IMR-90 (cell line): ENCODE results near the gene EYS. TPM values are rescaled to one million over a fixed set of nuclear protein-coding genes. Genes with fewer than 3 reads are reported as not detected.

Experiments
- ATAC-seq: fragments of 200-7000 bp; cut with Tn5 transposase; 2 replicates; pipeline ENCODE4 v1.9.1; 2020; ENCODE audit warnings: low read depth, mild to moderate bottlenecking, moderate library complexity
- BruUV-seq: library from RNA; stranded (reverse); fragments of 400-500 nt; replicated peaks from 2 replicates; lab custom pipeline; 2021; lab: Mats Ljungman, UMichigan
- CTCF ChIA-PET: fragments of 300-600 bp; formaldehyde crosslinking; extraction: SDS; loops from one replicate; lab custom pipeline; 2021; ENCODE audit warnings: antibody characterized with exemption; lab: Yijun Ruan, JAX
- POLR2A ChIA-PET: fragments of 300-600 bp; sonication (Branson Sonifier 250); formaldehyde crosslinking; loops from one replicate; lab custom pipeline; 2022; ENCODE audit warnings: antibody characterized with exemption; ENCODE audit not compliant: unreplicated experiment; lab: Charles Lee
- DNase-seq: peaks from one replicate; pipeline ENCODE4 v3.0.0; 2013
- H2AFZ ChIP-seq: replicated peaks from 2 replicates; pipeline ENCODE3; 2013; ENCODE audit warnings: low read length, mild to moderate bottlenecking; ENCODE audit not compliant: poor library complexity
- H2AK5ac ChIP-seq: 2 replicates; pipeline ENCODE4 v1.6.1; 2013; ENCODE audit warnings: low read depth, low read length, inconsistent platforms
- H2AK9ac ChIP-seq: replicated peaks from 2 replicates; pipeline ENCODE3; 2013; ENCODE audit warnings: mild to moderate bottlenecking, low read depth, low read length, moderate library complexity; ENCODE audit not compliant: poor library complexity
- H2BK120ac ChIP-seq: 2 replicates; pipeline ENCODE4 v1.6.1; 2013; ENCODE audit warnings: low read depth, low read length, inconsistent platforms
- H2BK15ac ChIP-seq: 3 replicates; pipeline ENCODE4 v1.6.1; 2013; ENCODE audit warnings: low read depth, low read length, inconsistent platforms
- H2BK20ac ChIP-seq: 2 replicates; pipeline ENCODE4 v1.6.1; 2013; ENCODE audit warnings: low read depth, mild to moderate bottlenecking, inconsistent platforms, low read length, moderate library complexity
- H2BK5ac ChIP-seq: 2 replicates; pipeline ENCODE4 v1.6.1; 2013; ENCODE audit warnings: mild to moderate bottlenecking, low read depth, low read length, inconsistent platforms; ENCODE audit not compliant: poor library complexity, severe bottlenecking
- H3K14ac ChIP-seq: replicated peaks from 2 replicates; pipeline ENCODE4 v1.6.1; 2013; ENCODE audit warnings: low read depth, low read length, inconsistent platforms
- H3K18ac ChIP-seq: 2 replicates; pipeline ENCODE4 v1.6.1; 2013; ENCODE audit warnings: low read depth, low read length, control low read depth
- H3K23ac ChIP-seq: 2 replicates; pipeline ENCODE4 v1.6.1; 2013; ENCODE audit warnings: low read depth, low read length, inconsistent platforms
- H3K27ac ChIP-seq: 2 replicates; pipeline ENCODE4 v1.5.1; 2013; ENCODE audit warnings: mild to moderate bottlenecking, control low read depth, low read length; ENCODE audit not compliant: insufficient read depth
- H3K27me3 ChIP-seq: 2 replicates; pipeline ENCODE4 v1.6.1; 2013; ENCODE audit warnings: low read length; ENCODE audit not compliant: control insufficient read depth, insufficient read depth
- H3K36me3 ChIP-seq: 2 replicates; pipeline ENCODE4 v1.6.1; 2013; ENCODE audit warnings: low read length, mixed read lengths; ENCODE audit not compliant: control insufficient read depth, insufficient read depth
- H3K4ac ChIP-seq: 2 replicates; pipeline ENCODE4 v1.6.1; 2013; ENCODE audit warnings: low read depth, low read length, inconsistent platforms
- H3K4me1 ChIP-seq: 2 replicates; pipeline ENCODE4 v1.6.1; 2013; ENCODE audit warnings: low read length, mixed read lengths; ENCODE audit not compliant: control insufficient read depth, insufficient read depth
- H3K4me2 ChIP-seq: 2 replicates; pipeline ENCODE4 v1.6.1; 2013; ENCODE audit warnings: low read depth, mild to moderate bottlenecking, control low read depth, low read length, moderate library complexity
- H3K4me3 ChIP-seq: 2 replicates; pipeline ENCODE4 v1.5.1; 2013; ENCODE audit warnings: low read depth, mild to moderate bottlenecking, control low read depth, low read length, moderate library complexity; ENCODE audit not compliant: insufficient read depth
- H3K56ac ChIP-seq: 2 replicates; pipeline ENCODE4 v1.6.1; 2013; ENCODE audit warnings: low read length, inconsistent platforms; ENCODE audit not compliant: insufficient read depth; ENCODE audit errors: extremely low read depth
- H3K79me1 ChIP-seq, 2 experiments: 2 replicates each; pipeline ENCODE4 v1.6.1; 2013; ENCODE audit warnings: low read length in 2 of 2, inconsistent platforms in 1 of 2, low read depth in 1 of 2
- H3K9ac ChIP-seq: 2 replicates; pipeline ENCODE4 v1.6.1; 2013; ENCODE audit warnings: low read depth, low read length, control low read depth
- H3K9me1 ChIP-seq: 2 replicates; pipeline ENCODE4 v1.6.1; 2013; ENCODE audit warnings: low read length, inconsistent platforms; ENCODE audit not compliant: insufficient read depth
- H3K9me3 ChIP-seq: 2 replicates; pipeline ENCODE4 v1.6.1; 2013; ENCODE audit warnings: low read length; ENCODE audit not compliant: control insufficient read depth, insufficient read depth
- H4K20me1 ChIP-seq: 2 replicates; pipeline ENCODE4 v1.6.1; 2013; ENCODE audit warnings: low read length, inconsistent platforms; ENCODE audit not compliant: insufficient read depth
- H4K5ac ChIP-seq: 2 replicates; pipeline ENCODE4 v1.6.1; 2013; ENCODE audit warnings: mild to moderate bottlenecking, low read depth, low read length, control low read depth
- H4K8ac ChIP-seq, 2 experiments: 2 replicates each; pipeline ENCODE4 v1.6.1; 2013; ENCODE audit warnings: low read depth in 2 of 2, low read length in 2 of 2, control low read depth in 1 of 2, inconsistent platforms in 1 of 2
- H4K91ac ChIP-seq: 2 replicates; pipeline ENCODE4 v1.6.1; 2013; ENCODE audit warnings: low read depth, low read length, inconsistent platforms; ENCODE audit not compliant: insufficient read depth
- BHLHE40 ChIP-seq: fragments of 150-350 bp; IDR thresholded peaks from 2 replicates; pipeline ENCODE4 v1.6.1; 2016; ENCODE audit warnings: mild to moderate bottlenecking, low read depth, low read length
- CEBPB ChIP-seq: IDR thresholded peaks from 2 replicates; pipeline ENCODE4 v1.6.1; 2012; ENCODE audit warnings: low read depth, low read length, improper control_type of control experiment
- CHD1 ChIP-seq: IDR thresholded peaks from 2 replicates; pipeline ENCODE4 v1.6.1; 2012; ENCODE audit warnings: low read depth, low read length, improper control_type of control experiment
- CTCF ChIP-seq: conservative IDR thresholded peaks from 2 replicates; pipeline ENCODE4 v1.5.1; 2012; ENCODE audit warnings: mild to moderate bottlenecking, low read depth, low read length, improper control_type of control experiment
- ELK1 ChIP-seq: fragments of 150-350 bp; IDR thresholded peaks from 2 replicates; pipeline ENCODE4 v1.6.1; 2016; ENCODE audit warnings: low read depth, mild to moderate bottlenecking, low read length, moderate library complexity, borderline replicate concordance
- FOS ChIP-seq: fragments of 150-350 bp; IDR thresholded peaks from 2 replicates; pipeline ENCODE4 v1.6.1; 2016; ENCODE audit warnings: low read depth, low read length
- MAFK ChIP-seq: IDR thresholded peaks from 2 replicates; pipeline ENCODE4 v1.6.1; 2012; ENCODE audit warnings: low read depth, low read length, improper control_type of control experiment
- MAZ ChIP-seq: IDR thresholded peaks from 2 replicates; pipeline ENCODE4 v1.6.1; 2012; ENCODE audit warnings: low read depth, mild to moderate bottlenecking, low read length, improper control_type of control experiment, moderate library complexity, borderline replicate concordance
- MXI1 ChIP-seq: IDR thresholded peaks from 2 replicates; pipeline ENCODE4 v1.6.1; 2012; ENCODE audit warnings: low read depth, mild to moderate bottlenecking, low read length, moderate library complexity, borderline replicate concordance
- NFE2L2 ChIP-seq: fragments of 150-350 bp; IDR thresholded peaks from 2 replicates; pipeline ENCODE4 v1.6.1; 2016; ENCODE audit warnings: low read depth, mild to moderate bottlenecking, low read length
- POLR2A ChIP-seq: IDR thresholded peaks from 2 replicates; pipeline ENCODE4 v1.6.1; 2012; ENCODE audit warnings: mild to moderate bottlenecking, low read depth, low read length
- RAD21 ChIP-seq: IDR thresholded peaks from 2 replicates; pipeline ENCODE4 v1.6.1; 2012; ENCODE audit warnings: low read length, improper control_type of control experiment
- RCOR1 ChIP-seq: IDR thresholded peaks from 2 replicates; pipeline ENCODE4 v1.6.1; 2012; ENCODE audit warnings: mild to moderate bottlenecking, low read length, improper control_type of control experiment; ENCODE audit not compliant: insufficient replicate concordance
- SMC3 ChIP-seq: fragments of 150-350 bp; IDR thresholded peaks from 2 replicates; pipeline ENCODE4 v1.6.1; 2016; ENCODE audit warnings: low read depth, mild to moderate bottlenecking, antibody characterized with exemption, low read length, moderate library complexity
- USF2 ChIP-seq: fragments of 150-350 bp; IDR thresholded peaks from 2 replicates; pipeline ENCODE4 v1.6.1; 2017; ENCODE audit warnings: mild to moderate bottlenecking, antibody characterized with exemption, low read length, low read depth
- WGBS, 2 experiments: methylation state at CpG; one replicate each; pipeline versions ENCODE4 v1.1.5 to v1.1.7; 2013; ENCODE audit warnings: missing lambda C conversion rate in 2 of 2; ENCODE audit not compliant: insufficient read length in 1 of 2; ENCODE audit errors: extremely low coverage in 2 of 2; 5-methylcytosine and 5-hydroxymethylcytosine counted together
- dilution Hi-C: fragments of 300-500 bp; cut with HindIII; formaldehyde crosslinking; loops from one replicate; pipeline ENCODE4 v1.14.3; 2018; ENCODE audit warnings: low sequenced_read_pairs; ENCODE audit not compliant: unreplicated experiment
- in situ Hi-C: fragments of 300-500 bp; cut with MboI; formaldehyde crosslinking; loops from 3 replicates; pipeline ENCODE4 v1.14.3; 2019; ENCODE audit warnings: low sequenced_read_pairs, inconsistent platforms, mixed read lengths
- intact Hi-C: fragments of 100-400 bp; cut with micrococcal nuclease; formaldehyde crosslinking; loops from 2 replicates; pipeline ENCODE4 v1.10.0; 2022
- polyA plus RNA-seq, 3 experiments: library from polyadenylated mRNA; depleted of rRNA; stranded (reverse); fragments of >200 nt; gene quantifications; 2 replicates each; pipeline ENCODE4 v1.2.3, GENCODE V29; 2012; ENCODE audit warnings: low replicate concordance in 1 of 3
- total RNA-seq: library from RNA; depleted of rRNA; stranded (reverse); fragments of >200 nt; gene quantifications from 2 replicates; pipeline ENCODE4 v1.2.3, GENCODE V29; 2012

Gene EYS
- total and polyA plus RNA-seq, 2 of the 4 experiments (the other 2 are of a cell fraction) = under 0.01 TPM; not detected in 1

- WGBS, 2 experiments = no CpG with 5 or more reads among the region's 4 CpGs
- BruUV-seq = no TSS peak
- 0 out of 2 replicates have a peak overlapping the region, but pooled peaks have one; percentile 14 for H3K9ac ChIP-seq
- H3K18ac ChIP-seq = peak overlapping the region; percentile 63; the same call in 1 of the 2 replicates
- peak overlapping the region; percentile 48; the same call in 1 of the 2 replicates for H2AK5ac ChIP-seq
- DNase-seq = no peak
- peak overlapping the region; percentile 83 for H2AFZ ChIP-seq
- peaks cover 9% of the 10 kb centered on the region for H3K4me1 ChIP-seq
- no peaks in the 10 kb centered on the region for H3K79me1 ChIP-seq
- H2BK5ac ChIP-seq = no peak overlapping the region
- no peaks in the 10 kb centered on the region for H3K9me1 ChIP-seq
- peak overlapping the region in 1 of 2 experiments; percentile 56; a peak in 2 of 4 replicates for H4K8ac ChIP-seq
- H4K91ac ChIP-seq = peak overlapping the region; percentile 31; the same call in 1 of the 2 replicates
- no peaks in the 10 kb centered on the region for H3K9me3 ChIP-seq
- dilution Hi-C loops = no loop called here
- no peak for ATAC-seq
- H3K27me3 ChIP-seq = no peaks in the 10 kb centered on the region
- H3K36me3 ChIP-seq = no peaks in the 10 kb centered on the region
- no peak overlapping the region for H3K56ac ChIP-seq
- H3K4me3 ChIP-seq = no peak overlapping the region
- TF ChIP-seq CEBPB = no peak
- no peak for TF ChIP-seq MAFK
- TF ChIP-seq FOS = no peak
- no peak for TF ChIP-seq SMC3
- TF ChIP-seq RCOR1 = no peak
- TF ChIP-seq RAD21 = no peak
- no peak for TF ChIP-seq POLR2A
- no peak for TF ChIP-seq BHLHE40
- no peak for TF ChIP-seq MXI1
- no peak for TF ChIP-seq ELK1
- no peak for TF ChIP-seq CTCF
- no peak for TF ChIP-seq MAZ
- TF ChIP-seq NFE2L2 = no peak
- no peak for TF ChIP-seq USF2
- TF ChIP-seq CHD1 = no peak
- intact Hi-C loops = loop anchor here (5.0 to 10.0 kb wide), 3 partner anchors 80 to 517 kb away; no protein-coding TSS in a partner anchor
- H4K20me1 ChIP-seq = no peaks in the 10 kb centered on the region
- no peak overlapping the region for H2AK9ac ChIP-seq
- ChIA-PET CTCF (interaction anchor here (1.8 kb wide), 1 partner anchor 10 kb away, joined by 8 read pairs; no protein-coding TSS in a partner anchor), POLR2A (no interaction called here)
- peak overlapping the region; percentile 43; the same call in 1 of the 2 replicates for H3K4ac ChIP-seq
- H2BK15ac ChIP-seq = peak overlapping the region; percentile 4; the same call in 1 of the 3 replicates
- H4K5ac ChIP-seq = peak overlapping the region; percentile 97
- peak overlapping the region; percentile 45; the same call in 1 of the 2 replicates for H2BK120ac ChIP-seq
- 0 out of 2 replicates have a peak overlapping the region, but pooled peaks have one; percentile 61 for H2BK20ac ChIP-seq
- in situ Hi-C loops = no loop called here
- H3K23ac ChIP-seq = no peak overlapping the region
- peak overlapping the region; percentile 37; the same call in 1 of the 2 replicates for H3K14ac ChIP-seq
- H3K27ac ChIP-seq = no peak overlapping the region
- no peak overlapping the region for H3K4me2 ChIP-seq
Measured at GRCh38 chr6:63817492-63818050, 1889.5 kb downstream of the EYS start.
